ENCODE data around the gene SMAD6. TPM values are rescaled to one million over a fixed set of nuclear protein-coding genes. Genes with fewer than 3 reads are reported as not detected.

SMAD6 gene
- total and polyA plus RNA-seq, 9 of the 15 experiments (the other 6 are each of a cell fraction or from before 2014, with no cell fraction given): 0.10 to 15.5 (median 3.7) TPM

DNA sequence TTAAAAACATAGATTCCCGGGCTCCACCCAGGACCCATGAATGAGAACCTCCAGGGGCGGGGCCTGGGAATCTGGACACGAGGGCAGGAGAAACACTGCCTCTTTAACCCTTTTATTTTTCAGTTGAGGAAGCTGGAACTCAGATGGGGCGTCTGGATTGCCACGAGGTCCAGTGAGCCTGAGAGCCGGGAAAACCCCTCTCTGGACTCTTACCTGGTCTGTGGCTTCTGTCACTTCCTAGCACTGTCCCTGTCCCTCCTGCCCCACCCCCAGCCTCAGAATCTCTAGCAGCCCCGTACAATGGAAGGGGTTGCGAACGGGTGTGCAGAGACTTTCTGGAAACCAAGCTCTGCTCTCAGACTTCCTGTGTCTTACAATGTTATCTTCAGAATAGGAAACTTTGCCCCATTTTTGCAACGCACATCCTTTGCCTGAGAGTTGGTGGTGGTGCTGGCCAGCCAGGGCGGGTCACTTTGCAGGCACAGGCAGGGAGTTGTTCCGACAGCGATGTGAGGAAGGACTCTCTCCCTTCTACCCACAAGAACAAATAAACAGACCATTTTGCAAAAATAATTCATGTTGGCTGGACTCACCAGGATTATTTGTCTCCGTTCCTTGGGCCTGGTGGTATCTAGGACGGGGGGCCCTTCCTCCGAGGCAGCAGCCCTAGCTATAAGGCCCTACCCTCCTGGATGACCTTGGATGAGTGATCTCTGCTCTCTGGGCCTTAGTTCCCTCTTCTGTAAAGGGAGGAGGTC is 59.1 kb downstream of the SMAD6 start:
- Histone ChIP-seq H3K9ac (ENCODE audit: insufficient read depth in 1 of 2, low read depth in 2 of 2, low read length in 2 of 2) (no peak overlapping the region; a peak in 1 of 4 replicates), H3K4me3 (no peak overlapping the region), H3K4me2 (ENCODE audit: insufficient read depth, low read length) (no peak overlapping the region), H3K9me1 (ENCODE audit: control insufficient read depth, insufficient read depth, low read length) (no peaks in the 10 kb centered on the region), H3K79me2 (ENCODE audit: control insufficient read depth, insufficient read depth, low read length) (no peaks in the 10 kb centered on the region; the same call in 2 of the 3 replicates), H3K27ac (ENCODE audit: extremely low read depth, low read depth, low read length) (no peak overlapping the region), H3K27me3 (ENCODE audit: control insufficient read depth in 2 of 2, insufficient read depth in 2 of 2, low read length in 2 of 2) (no peaks in the 10 kb centered on the region), H2AFZ (ENCODE audit: low read depth, low read length) (no peak overlapping the region), H3K36me3 (ENCODE audit: control insufficient read depth, insufficient read depth, low read length) (no peaks in the 10 kb centered on the region; the same call in 2 of the 3 replicates), H3K4me1 (replicated peaks in 1 of 2; ENCODE audit: control insufficient read depth in 2 of 2, insufficient read depth in 2 of 2, low read length in 2 of 2) (peaks cover 8 to 21% of the 10 kb centered on the region in 2 experiments), H3K9me3 (replicated peaks; ENCODE audit: control insufficient read depth, insufficient read depth, low read depth, low read length) (no peaks in the 10 kb centered on the region), H4K20me1 (replicated peaks; ENCODE audit: control insufficient read depth, insufficient read depth, low read length) (peaks cover 10% of the 10 kb centered on the region)
- ChIA-PET CTCF (ENCODE audit: low intra/inter-chr PET ratio) (no interaction called here), POLR2A (interaction anchor here (0.6 to 0.9 kb wide), 3 partner anchors 21 to 146 kb away, joined by 3 read pairs; no protein-coding TSS in a partner anchor)
- TF ChIP-seq RFX7 (CRISPR knock-in tag; IDR thresholded peaks at IDR 0.05) (no peak), RBM15 (IDR thresholded peaks at IDR 0.05; ENCODE audit: insufficient read depth, low read length) (no peak), NUFIP1 (IDR thresholded peaks at IDR 0.05; ENCODE audit: partially characterized antibody) (no peak), PRMT5 (CRISPR knock-in tag; IDR thresholded peaks at IDR 0.05) (no peak), TBL1XR1 (IDR thresholded peaks at IDR 0.05; ENCODE audit: low read length in 2 of 2) (no peak), RFX5 (IDR thresholded peaks at IDR 0.05; ENCODE audit: low read depth, low read length) (no peak)
- TF ChIP-seq, protein P1, sequence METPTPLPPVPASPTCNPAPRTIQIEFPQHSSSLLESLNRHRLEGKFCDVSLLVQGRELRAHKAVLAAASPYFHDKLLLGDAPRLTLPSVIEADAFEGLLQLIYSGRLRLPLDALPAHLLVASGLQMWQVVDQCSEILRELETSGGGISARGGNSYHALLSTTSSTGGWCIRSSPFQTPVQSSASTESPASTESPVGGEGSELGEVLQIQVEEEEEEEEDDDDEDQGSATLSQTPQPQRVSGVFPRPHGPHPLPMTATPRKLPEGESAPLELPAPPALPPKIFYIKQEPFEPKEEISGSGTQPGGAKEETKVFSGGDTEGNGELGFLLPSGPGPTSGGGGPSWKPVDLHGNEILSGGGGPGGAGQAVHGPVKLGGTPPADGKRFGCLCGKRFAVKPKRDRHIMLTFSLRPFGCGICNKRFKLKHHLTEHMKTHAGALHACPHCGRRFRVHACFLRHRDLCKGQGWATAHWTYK (CRISPR knock-in tag; IDR thresholded peaks at IDR 0.05): no peak
- no TSS peak for BruUV-seq (replicated peaks)
- FAIRE-seq (no peak), ATAC-seq (no peak), DNase-seq (ENCODE audit: extremely low read depth in 1 of 4, low spot score in 3 of 4) (no peak)
- in situ Hi-C loops (cut with MboI) (no loop called here), intact Hi-C loops (cut with micrococcal nuclease) (no loop called here)
- WGBS (ENCODE audit: insufficient coverage, low coverage, missing lambda C conversion rate): 73% methylated on average over 16 of the region's 16 CpGs

Data from K562 (cell line).